Stimulated activated CD8-positive, alpha-beta memory T cell treated with anti-CD3 and anti-CD28 coated beads, Interleukin-4, amount 100 ng/mL, for 4 hours (primary cell): ENCODE data around the gene MTG2.

Source experiments
- DNase-seq, 2 donors: peaks; one replicate each; pipeline ENCODE4 v3.0.0-alpha.2; 2020; ENCODE audit warnings: low read depth in 2 of 2, low spot score in 1 of 2

Gene MTG2

GRCh38 chr20:62162765-62163484 is 19.9 kb upstream of the MTG2 start:
- DNase-seq = no peak

GRCh38 chr20:62163485-62163865 is 19.4 kb upstream of the MTG2 start:
- DNase-seq = no peak

- DNase-seq = no peak
These were observed 18.7 kb upstream of the MTG2 start for GRCh38 chr20:62163986-62164762.

- no peak for DNase-seq
These were observed 17.7 kb upstream of the MTG2 start for GRCh38 chr20:62164879-62165761.

- DNase-seq = no peak
These were observed 16.9 kb upstream of the MTG2 start for GRCh38 chr20:62165762-62166399.

GRCh38 chr20:62167474-62167873 is 15.4 kb upstream of the MTG2 start:
- DNase-seq = no peak

- no peak for DNase-seq
These were observed 14.8 kb upstream of the MTG2 start for GRCh38 chr20:62168061-62168460.

- DNase-seq = no peak
These were observed 13.9 kb upstream of the MTG2 start for GRCh38 chr20:62168890-62169435.

- DNase-seq = no peak
These were observed 12.3 kb upstream of the MTG2 start for GRCh38 chr20:62170536-62170935.

GRCh38 chr20:62171245-62171644 is 11.6 kb upstream of the MTG2 start:
- no peak for DNase-seq

- DNase-seq = no peak
These were observed 10.2 kb upstream of the MTG2 start for GRCh38 chr20:62172666-62173065.

- DNase-seq = no peak
These were observed 8.6 kb upstream of the MTG2 start for GRCh38 chr20:62174021-62174804.

GRCh38 chr20:62174870-62175624 is 7.8 kb upstream of the MTG2 start:
- no peak for DNase-seq

GRCh38 chr20:62175711-62176110 is 7.1 kb upstream of the MTG2 start:
- no peak for DNase-seq

GRCh38 chr20:62176866-62177265 is 6.0 kb upstream of the MTG2 start:
- DNase-seq = no peak

- no peak for DNase-seq
These were observed 5.5 kb upstream of the MTG2 start for GRCh38 chr20:62177307-62177706.

- no peak for DNase-seq
These were observed 4.3 kb upstream of the MTG2 start for GRCh38 chr20:62178316-62179161.

GRCh38 chr20:62179162-62179504 is 3.7 kb upstream of the MTG2 start:
- no peak for DNase-seq

- no peak for DNase-seq
These were observed 1.0 kb upstream of the MTG2 start for GRCh38 chr20:62181808-62182207.
